Right lobe of liver (tissue), 6 donors: ENCODE results near the gene ANO4. TPM values are rescaled to one million over a fixed set of nuclear protein-coding genes. Genes with fewer than 3 reads are reported as not detected.

Source experiments
- ATAC-seq, 4 donors: fragments of 200-7000 bp; cut with Tn5 transposase; one replicate each; pipeline ENCODE4 v1.9.1; 2020; ENCODE audit warnings: mild to moderate bottlenecking in 4 of 4, moderate library complexity in 4 of 4
- DNase-seq, 3 donors: peaks; one replicate each; pipeline ENCODE4 v3.0.0-alpha.2; 2020
- H3K27ac ChIP-seq, 3 donors: fragments of 200-600 bp; one replicate each; pipeline ENCODE4 v1.8.0; 2022
- H3K27me3 ChIP-seq, 2 donors: fragments of 200-600 bp; one replicate each; pipeline ENCODE4 v1.8.0; 2022
- H3K36me3 ChIP-seq, 4 donors: fragments of 200-600 bp; sonication (generic) in 1 of 4; one replicate each; pipeline versions ENCODE4 v1.5.1 to v1.8.0; 2017 to 2022; ENCODE audit warnings: control low read depth in 1 of 4
- H3K4me1 ChIP-seq, 4 donors: fragments of 200-600 bp; sonication (generic) in 1 of 4; one replicate each; pipeline versions ENCODE4 v1.5.1 to v1.8.0; 2017 to 2022; ENCODE audit warnings: control low read depth in 1 of 4
- H3K4me3 ChIP-seq, 3 donors: fragments of 200-600 bp; one replicate each; pipeline ENCODE4 v1.8.0; 2022
- H3K9me3 ChIP-seq, 4 donors: fragments of 200-600 bp; sonication (generic) in 1 of 4; one replicate each; pipeline versions ENCODE4 v1.5.1 to v1.8.0; 2017 to 2022; ENCODE audit warnings: control low read depth in 1 of 4
- CTCF ChIP-seq, 4 donors: fragments of 200-600 bp in 3 of 4; fragments of 450-650 bp in 1 of 4; IDR thresholded peaks; one replicate each; pipeline versions ENCODE4 v1.5.1 to v1.8.0; 2016 to 2022; ENCODE audit warnings: antibody characterized with exemption in 4 of 4, mild to moderate bottlenecking in 2 of 4
- POLR2A ChIP-seq: fragments of 450-650 bp; IDR thresholded peaks from one replicate; pipeline ENCODE4 v1.6.1; 2017; ENCODE audit warnings: antibody characterized with exemption, mild to moderate bottlenecking
- WGBS: methylation state at CpG from one replicate; pipeline ENCODE4 v1.1.6; 2018; ENCODE audit warnings: low coverage, low lambda C conversion rate; ENCODE audit not compliant: insufficient coverage; ENCODE audit errors: missing lambda C conversion rate; 5-methylcytosine and 5-hydroxymethylcytosine counted together
- intact Hi-C, 2 donors: fragments of 100-400 bp; cut with DNase I; formaldehyde crosslinking; loops; one replicate each; pipeline versions ENCODE4 v1.11.2 to v1.14.1; 2022
- total RNA-seq, 6 experiments: library from RNA; depleted of rRNA in 2 of 6; stranded (reverse); fragments of >200 nt in 2 of 6; fragmentation: NEBNext Ultra II Directional in 3 of 6; extraction: Animal tissue kit (Norgen Biotek cat#: 25700) in 3 of 6; gene quantifications; one replicate each; pipeline versions ENCODE4 v1.1.0 to v1.2.4, GENCODE V29; 2016 to 2023
- donor health status: DM: no; HTN: yes; CAD: no.
- donor health status: DM: no; HTN: no; CAD: no.
- donor health status: DM: no; HTN: no; CAD: no.
- donor health status: DM: no; HTN: yes; CAD: no.
- donor health status: DM: no; HTN: yes; CAD: no.

ANO4 gene
- total RNA-seq, 6 experiments from 2014 or later, result 0.13 TPM; not detected in 5

- Histone ChIP-seq H3K27ac (no peak overlapping the region), H3K27me3 (no peaks in the 10 kb centered on the region), H3K36me3 (no peaks in the 10 kb centered on the region), H3K4me1 (no peaks in the 10 kb centered on the region), H3K4me3 (no peak overlapping the region), H3K9me3 (no peaks in the 10 kb centered on the region)
- no peak for ATAC-seq
- DNase-seq, result no peak
- intact Hi-C loops, result no loop called here
- TF ChIP-seq POLR2A, result no peak
- TF ChIP-seq CTCF (IDR thresholded peaks at IDR 0.05), result no peak
- 82% methylated on average over 1 of the region's 1 CpG for WGBS
Observed at GRCh38 chr12:100951756-100952155, 157.2 kb downstream of the ANO4 start.

- ATAC-seq (no peak), DNase-seq (no peak)
- intact Hi-C loops, result no loop called here
- Histone ChIP-seq H3K4me3 (no peak overlapping the region), H3K27me3 (no peaks in the 10 kb centered on the region), H3K27ac (no peak overlapping the region), H3K4me1 (no peaks in the 10 kb centered on the region), H3K9me3 (no peaks in the 10 kb centered on the region), H3K36me3 (no peaks in the 10 kb centered on the region)
- no peak for TF ChIP-seq POLR2A
- TF ChIP-seq CTCF (IDR thresholded peaks at IDR 0.05), result no peak
Observed at GRCh38 chr12:100953217-100953616, 158.6 kb downstream of the ANO4 start.

GRCh38 chr12:100953677-100954076 lies 159.1 kb downstream of the ANO4 start:
- WGBS, result 55% methylated on average over 2 of the region's 2 CpGs
- TF ChIP-seq POLR2A (no peak), CTCF (IDR thresholded peaks at IDR 0.05) (no peak)

GRCh38 chr12:100954118-100954517 lies 159.5 kb downstream of the ANO4 start:
- Histone ChIP-seq H3K4me3 (no peak overlapping the region), H3K27me3 (no peaks in the 10 kb centered on the region), H3K9me3 (no peaks in the 10 kb centered on the region), H3K36me3 (no peaks in the 10 kb centered on the region), H3K4me1 (no peaks in the 10 kb centered on the region), H3K27ac (no peak overlapping the region)
- intact Hi-C loops, result no loop called here
- no peak for TF ChIP-seq CTCF (IDR thresholded peaks at IDR 0.05)
- no peak for TF ChIP-seq POLR2A
- ATAC-seq, result no peak
- 74% methylated on average over 3 of the region's 3 CpGs for WGBS
- no peak for DNase-seq

More at GRCh38 chr12:100953677-100954076, 159.1 kb downstream of the ANO4 start:
- H3K27me3 ChIP-seq, result no peaks in the 10 kb centered on the region
- DNase-seq, result no peak
- H3K4me3 ChIP-seq, result no peak overlapping the region
- H3K9me3 ChIP-seq, result no peaks in the 10 kb centered on the region
- ATAC-seq, result no peak
- intact Hi-C loops, result no loop called here
- H3K4me1 ChIP-seq, result no peaks in the 10 kb centered on the region
- H3K36me3 ChIP-seq, result no peaks in the 10 kb centered on the region
- H3K27ac ChIP-seq, result no peak overlapping the region

- ATAC-seq, result no peak
- TF ChIP-seq POLR2A, result no peak
- TF ChIP-seq CTCF (IDR thresholded peaks at IDR 0.05), result no peak
- whole genome bisulfite sequencing, result 67% methylated on average over 4 of the region's 4 CpGs
Observed at GRCh38 chr12:100955139-100955538, 160.6 kb downstream of the ANO4 start.

More at GRCh38 chr12:100955139-100955538, 160.6 kb downstream of the ANO4 start:
- no peak for DNase-seq
- no peak overlapping the region for H3K27ac ChIP-seq
- H3K4me1 ChIP-seq, result no peaks in the 10 kb centered on the region
- H3K4me3 ChIP-seq, result no peak overlapping the region
- no peaks in the 10 kb centered on the region for H3K36me3 ChIP-seq
- H3K9me3 ChIP-seq, result no peaks in the 10 kb centered on the region
- intact Hi-C loops, result no loop called here
- no peaks in the 10 kb centered on the region for H3K27me3 ChIP-seq
